K562 (cell line): ENCODE results near the gene DBF4B. TPM values are rescaled to one million over a fixed set of nuclear protein-coding genes. Genes with fewer than 3 reads are reported as not detected.

ENCODE experiments used
- ATAC-seq: fragments of 200-7000 bp; cut with Tn5 transposase; 3 replicates; pipeline ENCODE4 v1.9.1; 2020; ENCODE audit warnings: moderate library complexity
- BruUV-seq: library from RNA; stranded (reverse); fragments of 400-500 nt; replicated peaks from 2 replicates; lab custom pipeline; 2021; lab: Mats Ljungman, UMichigan
- CTCF ChIA-PET: fragments of 300-600 bp; formaldehyde crosslinking; extraction: SDS; loops from one replicate; lab custom pipeline; 2021; ENCODE audit warnings: low intra/inter-chr PET ratio; lab: Yijun Ruan, JAX
- POLR2A ChIA-PET: fragments of 300-600, 350-650 bp; sonication (Branson Sonifier 250); formaldehyde crosslinking; extraction: SDS; loops from one replicate; lab custom pipeline; 2021; ENCODE audit warnings: antibody characterized with exemption, inconsistent platforms; lab: Yijun Ruan, JAX
- DNase-seq, 4 experiments: peaks; one replicate each; pipeline versions ENCODE4 v3.0.0 to v3.0.0-alpha.2; 2011 to 2018; ENCODE audit warnings: low spot score in 3 of 4, mixed read lengths in 3 of 4; ENCODE audit errors: extremely low read depth in 1 of 4
- FAIRE-seq: peaks from 2 replicates; lab custom pipeline; 2011; peaks lifted over from hg19 to GRCh38; lab: Jason Lieb, UNC
- H2AFZ ChIP-seq: 2 replicates; pipeline ENCODE4 v1.6.0; 2011; ENCODE audit warnings: low read depth, low read length, control low read depth, inconsistent platforms
- H3K27ac ChIP-seq: fragments of 200-600 bp; 3 replicates; pipeline ENCODE4 v1.8.0; 2011; ENCODE audit warnings: low read depth, mild to moderate bottlenecking, control low read depth, inconsistent platforms, low read length, moderate library complexity, mixed read lengths; ENCODE audit errors: extremely low read depth
- H3K27me3 ChIP-seq, 2 experiments: fragments of 300-600 bp in 1 of 2; 2 replicates in 1 of 2; 3 replicates in 1 of 2; pipeline versions ENCODE4 v1.6.0 to v1.8.0; 2011; ENCODE audit warnings: inconsistent platforms in 2 of 2, low read length in 2 of 2, mild to moderate bottlenecking in 1 of 2, mixed read lengths in 1 of 2, moderate library complexity in 1 of 2; ENCODE audit not compliant: control insufficient read depth in 2 of 2, insufficient read depth in 2 of 2
- H3K36me3 ChIP-seq: fragments of 300-600 bp; 3 replicates; pipeline ENCODE4 v1.8.0; 2011; ENCODE audit warnings: mild to moderate bottlenecking, low read length, inconsistent platforms; ENCODE audit not compliant: control insufficient read depth, insufficient read depth
- H3K4me1 ChIP-seq, 2 experiments: fragments of 200-600 bp in 1 of 2; replicated peaks in 1 of 2; 2 replicates in 1 of 2; 3 replicates in 1 of 2; pipeline versions ENCODE4 v1.5.1 to v1.8.0; 2011; ENCODE audit warnings: inconsistent platforms in 2 of 2, low read length in 2 of 2, mild to moderate bottlenecking in 1 of 2, mixed read lengths in 1 of 2, moderate library complexity in 1 of 2; ENCODE audit not compliant: control insufficient read depth in 2 of 2, insufficient read depth in 2 of 2
- H3K4me2 ChIP-seq: 2 replicates; pipeline ENCODE4 v1.6.1; 2011; ENCODE audit warnings: low read length, control low read depth, inconsistent platforms, mixed read lengths; ENCODE audit not compliant: insufficient read depth
- H3K4me3 ChIP-seq: fragments of 200-600 bp; sonication (generic), shearing (Covaris generic); 2 replicates; pipeline ENCODE4 v1.5.1; 2016; ENCODE audit warnings: control low read depth, inconsistent platforms
- H3K79me2 ChIP-seq: fragments of 200-600 bp; 3 replicates; pipeline ENCODE4 v1.8.0; 2011; ENCODE audit warnings: low read length, inconsistent platforms; ENCODE audit not compliant: control insufficient read depth, insufficient read depth
- H3K9ac ChIP-seq, 2 experiments: 2 replicates each; pipeline versions ENCODE4 v1.6.0 to v1.6.1; 2011; ENCODE audit warnings: low read depth in 2 of 2, low read length in 2 of 2, control low read depth in 1 of 2, inconsistent platforms in 1 of 2, mild to moderate bottlenecking in 1 of 2, mixed read lengths in 1 of 2; ENCODE audit not compliant: insufficient read depth in 1 of 2
- H3K9me1 ChIP-seq: one replicate; pipeline ENCODE4 v1.6.0; 2011; ENCODE audit warnings: inconsistent platforms, mild to moderate bottlenecking, low read length, moderate library complexity; ENCODE audit not compliant: control insufficient read depth, insufficient read depth
- H3K9me3 ChIP-seq: replicated peaks from 2 replicates; pipeline ENCODE4 v1.5.1; 2011; ENCODE audit warnings: low read depth, low read length, inconsistent platforms; ENCODE audit not compliant: control insufficient read depth, insufficient read depth
- H4K20me1 ChIP-seq: replicated peaks from 2 replicates; pipeline ENCODE4 v1.6.1; 2011; ENCODE audit warnings: low read length, inconsistent platforms, mixed read lengths; ENCODE audit not compliant: control insufficient read depth, insufficient read depth
- ETS2 ChIP-seq: IDR thresholded peaks from 2 replicates; pipeline ENCODE4 v1.6.1; 2016; ENCODE audit warnings: borderline replicate concordance, missing genetic modification characterization, mild to moderate bottlenecking, moderate library complexity, missing compliant biosample characterization; ENCODE audit not compliant: poor library complexity, severe bottlenecking
- GATAD2A ChIP-seq: fragments of 450-650 bp; IDR thresholded peaks from 2 replicates; pipeline ENCODE4 v1.6.1; 2017
- MEIS2 ChIP-seq: fragments of 450-650 bp; IDR thresholded peaks from 2 replicates; pipeline ENCODE4 v1.6.1; 2014; ENCODE audit warnings: mild to moderate bottlenecking; ENCODE audit not compliant: partially characterized antibody
- NR1H2 ChIP-seq: sonication (generic); formaldehyde crosslinking; IDR thresholded peaks from 2 replicates; pipeline ENCODE4 v1.4.0; 2020; ENCODE audit warnings: mild to moderate bottlenecking, missing genetic modification reagents
- SMARCE1 ChIP-seq: fragments of 450-650 bp; IDR thresholded peaks from 2 replicates; pipeline ENCODE4 v1.7.1; 2016; ENCODE audit warnings: mild to moderate bottlenecking
- ZBTB26 ChIP-seq: fragments of 450-650 bp; formaldehyde crosslinking; IDR thresholded peaks from 2 replicates; pipeline ENCODE4 v1.4.0; 2022; ENCODE audit warnings: missing genetic modification characterization
- WGBS: fragments of 100-300 bp; shearing (Covaris generic); methylation state at CpG from one replicate; pipeline ENCODE4 v1.1.6; 2016; ENCODE audit warnings: low coverage, mixed read lengths; ENCODE audit not compliant: insufficient coverage; ENCODE audit errors: missing lambda C conversion rate; 5-methylcytosine and 5-hydroxymethylcytosine counted together
- in situ Hi-C: fragments of 300-500 bp; cut with MboI; formaldehyde crosslinking; loops from 4 replicates; pipeline ENCODE4 v1.15.0; 2018; ENCODE audit warnings: inconsistent platforms, mixed read lengths
- intact Hi-C: fragments of 100-400 bp; cut with micrococcal nuclease; formaldehyde crosslinking; loops from 2 replicates; pipeline ENCODE4 v1.14.2; 2022
- polyA plus RNA-seq, 8 experiments: library from polyadenylated mRNA; depleted of rRNA in 4 of 8; stranded (reverse) in 5 of 8; unstranded in 3 of 8; fragments of >200 nt; fragmentation: Nextera tagmentation in 2 of 8; fragmentation: Illumina TruSeq in 1 of 8; extraction: Ambion mirVana in 2 of 8; extraction: Trizol in 1 of 8; gene quantifications; 2 replicates each; pipeline versions ENCODE4 v1.2.1 to v1.2.3, GENCODE V29; 2011 to 2014; ENCODE audit warnings: inconsistent platforms in 1 of 8, missing spikeins in 1 of 8
- total RNA-seq, 7 experiments: library from RNA; depleted of rRNA in 6 of 7; stranded (reverse); fragments of >200 nt in 6 of 7; fragmentation: Illumina TruSeq in 2 of 7; extraction: Trizol in 2 of 7; gene quantifications; 2 replicates each; pipeline versions ENCODE4 v1.2.1 to v1.2.3, GENCODE V29; 2011 to 2021; ENCODE audit warnings: low replicate concordance in 1 of 7
- TF ChIP-seq, protein P1 (sequence below): fragments of 450-650 bp; IDR thresholded peaks from 2 replicates; pipeline ENCODE4 v1.6.1; 2018; ENCODE audit warnings: mild to moderate bottlenecking, low read depth; ENCODE audit not compliant: partially characterized antibody

The DBF4B gene
- total and polyA plus RNA-seq, 9 of the 15 experiments (the other 6 are each of a cell fraction or from before 2014, with no cell fraction given): 2.5 to 26.9 (median 14.6) TPM

DNA sequence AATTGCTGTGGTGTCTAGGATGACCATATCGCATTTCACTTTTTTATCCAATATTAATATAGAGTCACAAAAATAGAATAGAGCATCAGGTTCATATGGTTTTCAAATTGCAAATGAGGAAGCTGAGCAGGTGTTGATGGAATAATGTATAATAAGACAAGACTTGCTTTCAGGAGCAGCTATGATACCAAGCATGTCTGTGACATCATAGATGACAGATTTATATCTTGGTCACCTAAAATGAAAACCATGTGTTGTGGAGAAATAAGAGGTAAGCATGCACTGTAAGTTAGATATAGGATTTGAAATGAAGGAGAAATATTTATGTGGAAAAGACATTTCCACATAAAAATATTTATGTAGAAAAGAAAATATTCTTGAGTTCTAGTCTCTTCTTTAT is 43.6 kb upstream of the DBF4B start:
- POLR2A ChIA-PET: no interaction called here

GRCh38 chr17:44666006-44666405 is 42.5 kb upstream of the DBF4B start:
- no peaks in the 10 kb centered on the region for H3K9me3 ChIP-seq
- peaks cover 0 to 2% of the 10 kb centered on the region in 2 experiments; a peak in 1 of 5 replicates for H3K27me3 ChIP-seq
- no peak overlapping the region for H2AFZ ChIP-seq
- intact Hi-C loops: no loop called here
- H3K9me1 ChIP-seq: no peaks in the 10 kb centered on the region
- BruUV-seq: no TSS peak
- POLR2A ChIA-PET: interaction anchor here (0.5 kb wide), 1 partner anchor 208 kb away, joined by 4 read pairs; no protein-coding TSS in a partner anchor
- FAIRE-seq (no peak), DNase-seq (no peak), ATAC-seq (no peak)
- no peak overlapping the region for H3K27ac ChIP-seq
- H3K4me2 ChIP-seq: no peak overlapping the region
- no peaks in the 10 kb centered on the region for H3K36me3 ChIP-seq
- TF ChIP-seq, protein P1, sequence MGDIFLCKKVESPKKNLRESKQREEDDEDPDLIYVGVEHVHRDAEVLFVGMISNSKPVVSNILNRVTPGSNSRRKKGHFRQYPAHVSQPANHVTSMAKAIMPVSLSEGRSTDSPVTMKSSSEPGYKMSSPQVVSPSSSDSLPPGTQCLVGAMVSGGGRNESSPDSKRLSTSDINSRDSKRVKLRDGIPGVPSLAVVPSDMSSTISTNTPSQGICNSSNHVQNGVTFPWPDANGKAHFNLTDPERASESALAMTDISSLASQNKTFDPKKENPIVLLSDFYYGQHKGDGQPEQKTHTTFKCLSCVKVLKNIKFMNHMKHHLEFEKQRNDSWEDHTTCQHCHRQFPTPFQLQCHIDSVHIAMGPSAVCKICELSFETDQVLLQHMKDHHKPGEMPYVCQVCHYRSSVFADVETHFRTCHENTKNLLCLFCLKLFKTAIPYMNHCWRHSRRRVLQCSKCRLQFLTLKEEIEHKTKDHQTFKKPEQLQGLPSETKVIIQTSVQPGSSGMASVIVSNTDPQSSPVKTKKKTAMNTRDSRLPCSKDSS: no peak
- TF ChIP-seq ETS2 (tag) (no peak), NR1H2 (CRISPR knock-in tag) (no peak), ZBTB26 (CRISPR knock-in tag) (no peak), SMARCE1 (no peak)
- 0% methylated on average over 1 of the region's 1 CpG for WGBS
- CTCF ChIA-PET: no interaction called here
- in situ Hi-C loops: no loop called here
- no peaks in the 10 kb centered on the region; a peak in 1 of 5 replicates for H3K4me1 ChIP-seq
- H3K79me2 ChIP-seq: no peaks in the 10 kb centered on the region
- H3K9ac ChIP-seq: no peak overlapping the region
- H4K20me1 ChIP-seq: no peaks in the 10 kb centered on the region
- no peak overlapping the region for H3K4me3 ChIP-seq

More for the DNA sequence above, 43.6 kb upstream of the DBF4B start:
- Histone ChIP-seq H3K4me3 (no peak overlapping the region), H3K9ac (no peak overlapping the region), H3K36me3 (no peaks in the 10 kb centered on the region), H3K79me2 (no peaks in the 10 kb centered on the region), H4K20me1 (no peaks in the 10 kb centered on the region), H2AFZ (no peak overlapping the region), H3K4me2 (no peak overlapping the region), H3K27me3 (peaks cover 0 to 2% of the 10 kb centered on the region in 2 experiments; a peak in 1 of 5 replicates), H3K4me1 (no peaks in the 10 kb centered on the region; a peak in 1 of 5 replicates), H3K27ac (no peak overlapping the region), H3K9me1 (no peaks in the 10 kb centered on the region), H3K9me3 (no peaks in the 10 kb centered on the region)
- intact Hi-C loops (no loop called here), in situ Hi-C loops (no loop called here)
- CTCF ChIA-PET: no interaction called here
- TF ChIP-seq GATAD2A (no peak), MEIS2 (peak; percentile 62)
- ATAC-seq: no peak
- no TSS peak for BruUV-seq
- 20% methylated on average over 1 of the region's 1 CpG for WGBS
- no peak for FAIRE-seq
- no peak for DNase-seq
